GM23338 (cell line): ENCODE results near the gene PRUNE2. TPM values are rescaled to one million over a fixed set of nuclear protein-coding genes. Genes with fewer than 3 reads are reported as not detected.

Source experiments
- CTCF ChIP-seq, 2 experiments: fragments of 200-600 bp in 1 of 2; sonication (generic) in 1 of 2; conservative IDR thresholded peaks; 2 replicates each; pipeline versions ENCODE4 v1.5.1 to v1.6.1; 2016 to 2017; ENCODE audit warnings: antibody characterized with exemption in 2 of 2, low read depth in 2 of 2, mild to moderate bottlenecking in 2 of 2, moderate library complexity in 1 of 2
- ETS1 ChIP-seq: IDR thresholded peaks from 2 replicates; pipeline ENCODE4 v1.6.1; 2016; ENCODE audit warnings: antibody characterized with exemption
- EZH2phosphoT487 ChIP-seq: fragments of 200-600 bp; sonication (generic); IDR thresholded peaks from one replicate; pipeline ENCODE4 v1.8.1; 2018; ENCODE audit warnings: antibody characterized with exemption; ENCODE audit not compliant: unreplicated experiment
- polyA plus RNA-seq: library from polyadenylated mRNA; unstranded; fragments of >200 nt; fragmentation: Nextera tagmentation; extraction: Ambion mirVana; gene quantifications from 2 replicates; pipeline ENCODE4 v1.2.1, GENCODE V29; 2016
- total RNA-seq: library from RNA; depleted of rRNA; stranded (reverse); fragments of >200 nt; shearing (Covaris generic); gene quantifications from 2 replicates; pipeline ENCODE4 v1.2.3, GENCODE V29; 2014
- TF ChIP-seq, protein P1 (sequence below): fragments of 250-450 bp; sonication (Bioruptor Pico); IDR thresholded peaks from 2 replicates; pipeline ENCODE4 v1.5.0; 2020; ENCODE audit warnings: mild to moderate bottlenecking, moderate library complexity
- TF ChIP-seq, protein P2 (sequence below): IDR thresholded peaks from one replicate; pipeline ENCODE4 v1.6.1; 2018; ENCODE audit warnings: antibody characterized with exemption; ENCODE audit not compliant: unreplicated experiment

Gene PRUNE2
- total and polyA plus RNA-seq, 2 experiments from 2014 or later: 10.6 to 26.5 TPM

DNA sequence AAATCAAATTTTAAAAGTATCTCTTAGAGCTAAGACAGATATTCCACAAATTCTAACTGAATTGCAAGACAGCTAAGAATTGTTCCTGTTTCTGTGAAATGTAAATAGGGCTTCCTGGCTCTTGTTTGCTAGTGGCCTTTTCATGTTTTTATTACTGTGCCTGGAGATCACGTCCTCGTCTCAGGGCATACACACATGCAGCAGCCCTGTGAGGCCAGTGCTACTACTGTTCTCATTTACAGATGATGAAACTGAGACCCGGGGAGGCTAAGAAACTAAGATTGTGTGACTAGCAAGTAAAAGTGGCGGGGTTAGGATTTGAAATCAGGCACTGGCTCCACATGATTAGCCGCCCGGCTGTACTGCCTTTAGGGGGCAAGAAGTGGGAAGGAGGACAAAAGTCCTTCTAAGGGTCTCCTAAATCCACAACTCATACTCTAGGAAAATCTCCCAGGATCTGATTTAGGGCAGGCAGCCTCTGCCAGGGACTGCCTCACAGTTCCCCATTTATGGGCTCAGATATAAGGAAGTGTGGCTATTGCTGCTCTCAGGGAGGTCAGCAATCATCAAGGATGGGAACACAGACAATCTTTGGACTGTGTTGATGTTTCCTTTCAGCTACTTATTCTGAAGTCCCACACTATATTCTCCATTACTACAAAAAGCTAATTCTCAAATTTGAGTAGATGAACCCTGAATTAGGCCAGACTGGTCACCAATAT, 7.9 kb downstream of the PRUNE2 start (continued):
- TF ChIP-seq, protein P1, sequence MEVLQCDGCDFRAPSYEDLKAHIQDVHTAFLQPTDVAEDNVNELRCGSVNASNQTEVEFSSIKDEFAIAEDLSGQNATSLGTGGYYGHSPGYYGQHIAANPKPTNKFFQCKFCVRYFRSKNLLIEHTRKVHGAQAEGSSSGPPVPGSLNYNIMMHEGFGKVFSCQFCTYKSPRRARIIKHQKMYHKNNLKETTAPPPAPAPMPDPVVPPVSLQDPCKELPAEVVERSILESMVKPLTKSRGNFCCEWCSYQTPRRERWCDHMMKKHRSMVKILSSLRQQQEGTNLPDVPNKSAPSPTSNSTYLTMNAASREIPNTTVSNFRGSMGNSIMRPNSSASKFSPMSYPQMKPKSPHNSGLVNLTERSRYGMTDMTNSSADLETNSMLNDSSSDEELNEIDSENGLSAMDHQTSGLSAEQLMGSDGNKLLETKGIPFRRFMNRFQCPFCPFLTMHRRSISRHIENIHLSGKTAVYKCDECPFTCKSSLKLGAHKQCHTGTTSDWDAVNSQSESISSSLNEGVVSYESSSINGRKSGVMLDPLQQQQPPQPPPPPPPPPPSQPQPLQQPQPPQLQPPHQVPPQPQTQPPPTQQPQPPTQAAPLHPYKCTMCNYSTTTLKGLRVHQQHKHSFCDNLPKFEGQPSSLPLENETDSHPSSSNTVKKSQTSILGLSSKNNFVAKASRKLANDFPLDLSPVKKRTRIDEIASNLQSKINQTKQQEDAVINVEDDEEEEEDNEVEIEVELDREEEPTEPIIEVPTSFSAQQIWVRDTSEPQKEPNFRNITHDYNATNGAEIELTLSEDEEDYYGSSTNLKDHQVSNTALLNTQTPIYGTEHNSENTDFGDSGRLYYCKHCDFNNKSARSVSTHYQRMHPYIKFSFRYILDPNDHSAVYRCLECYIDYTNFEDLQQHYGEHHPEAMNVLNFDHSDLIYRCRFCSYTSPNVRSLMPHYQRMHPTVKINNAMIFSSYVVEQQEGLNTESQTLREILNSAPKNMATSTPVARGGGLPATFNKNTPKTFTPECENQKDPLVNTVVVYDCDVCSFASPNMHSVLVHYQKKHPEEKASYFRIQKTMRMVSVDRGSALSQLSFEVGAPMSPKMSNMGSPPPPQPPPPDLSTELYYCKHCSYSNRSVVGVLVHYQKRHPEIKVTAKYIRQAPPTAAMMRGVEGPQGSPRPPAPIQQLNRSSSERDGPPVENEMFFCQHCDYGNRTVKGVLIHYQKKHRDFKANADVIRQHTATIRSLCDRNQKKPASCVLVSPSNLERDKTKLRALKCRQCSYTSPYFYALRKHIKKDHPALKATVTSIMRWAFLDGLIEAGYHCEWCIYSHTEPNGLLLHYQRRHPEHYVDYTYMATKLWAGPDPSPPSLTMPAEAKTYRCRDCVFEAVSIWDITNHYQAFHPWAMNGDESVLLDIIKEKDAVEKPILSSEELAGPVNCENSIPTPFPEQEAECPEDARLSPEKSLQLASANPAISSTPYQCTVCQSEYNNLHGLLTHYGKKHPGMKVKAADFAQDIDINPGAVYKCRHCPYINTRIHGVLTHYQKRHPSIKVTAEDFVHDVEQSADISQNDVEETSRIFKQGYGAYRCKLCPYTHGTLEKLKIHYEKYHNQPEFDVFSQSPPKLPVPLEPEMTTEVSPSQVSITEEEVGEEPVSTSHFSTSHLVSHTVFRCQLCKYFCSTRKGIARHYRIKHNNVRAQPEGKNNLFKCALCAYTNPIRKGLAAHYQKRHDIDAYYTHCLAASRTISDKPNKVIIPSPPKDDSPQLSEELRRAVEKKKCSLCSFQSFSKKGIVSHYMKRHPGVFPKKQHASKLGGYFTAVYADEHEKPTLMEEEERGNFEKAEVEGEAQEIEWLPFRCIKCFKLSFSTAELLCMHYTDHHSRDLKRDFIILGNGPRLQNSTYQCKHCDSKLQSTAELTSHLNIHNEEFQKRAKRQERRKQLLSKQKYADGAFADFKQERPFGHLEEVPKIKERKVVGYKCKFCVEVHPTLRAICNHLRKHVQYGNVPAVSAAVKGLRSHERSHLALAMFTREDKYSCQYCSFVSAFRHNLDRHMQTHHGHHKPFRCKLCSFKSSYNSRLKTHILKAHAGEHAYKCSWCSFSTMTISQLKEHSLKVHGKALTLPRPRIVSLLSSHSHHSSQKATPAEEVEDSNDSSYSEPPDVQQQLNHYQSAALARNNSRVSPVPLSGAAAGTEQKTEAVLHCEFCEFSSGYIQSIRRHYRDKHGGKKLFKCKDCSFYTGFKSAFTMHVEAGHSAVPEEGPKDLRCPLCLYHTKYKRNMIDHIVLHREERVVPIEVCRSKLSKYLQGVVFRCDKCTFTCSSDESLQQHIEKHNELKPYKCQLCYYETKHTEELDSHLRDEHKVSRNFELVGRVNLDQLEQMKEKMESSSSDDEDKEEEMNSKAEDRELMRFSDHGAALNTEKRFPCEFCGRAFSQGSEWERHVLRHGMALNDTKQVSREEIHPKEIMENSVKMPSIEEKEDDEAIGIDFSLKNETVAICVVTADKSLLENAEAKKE (CRISPR knock-in tag): no peak
- TF ChIP-seq EZH2phosphoT487 (no peak), ETS1 (no peak), CTCF (conservative IDR thresholded peaks at IDR 0.05; ENCODE audit: low read depth in 2 of 2) (no peak)
- TF ChIP-seq, protein P2, sequence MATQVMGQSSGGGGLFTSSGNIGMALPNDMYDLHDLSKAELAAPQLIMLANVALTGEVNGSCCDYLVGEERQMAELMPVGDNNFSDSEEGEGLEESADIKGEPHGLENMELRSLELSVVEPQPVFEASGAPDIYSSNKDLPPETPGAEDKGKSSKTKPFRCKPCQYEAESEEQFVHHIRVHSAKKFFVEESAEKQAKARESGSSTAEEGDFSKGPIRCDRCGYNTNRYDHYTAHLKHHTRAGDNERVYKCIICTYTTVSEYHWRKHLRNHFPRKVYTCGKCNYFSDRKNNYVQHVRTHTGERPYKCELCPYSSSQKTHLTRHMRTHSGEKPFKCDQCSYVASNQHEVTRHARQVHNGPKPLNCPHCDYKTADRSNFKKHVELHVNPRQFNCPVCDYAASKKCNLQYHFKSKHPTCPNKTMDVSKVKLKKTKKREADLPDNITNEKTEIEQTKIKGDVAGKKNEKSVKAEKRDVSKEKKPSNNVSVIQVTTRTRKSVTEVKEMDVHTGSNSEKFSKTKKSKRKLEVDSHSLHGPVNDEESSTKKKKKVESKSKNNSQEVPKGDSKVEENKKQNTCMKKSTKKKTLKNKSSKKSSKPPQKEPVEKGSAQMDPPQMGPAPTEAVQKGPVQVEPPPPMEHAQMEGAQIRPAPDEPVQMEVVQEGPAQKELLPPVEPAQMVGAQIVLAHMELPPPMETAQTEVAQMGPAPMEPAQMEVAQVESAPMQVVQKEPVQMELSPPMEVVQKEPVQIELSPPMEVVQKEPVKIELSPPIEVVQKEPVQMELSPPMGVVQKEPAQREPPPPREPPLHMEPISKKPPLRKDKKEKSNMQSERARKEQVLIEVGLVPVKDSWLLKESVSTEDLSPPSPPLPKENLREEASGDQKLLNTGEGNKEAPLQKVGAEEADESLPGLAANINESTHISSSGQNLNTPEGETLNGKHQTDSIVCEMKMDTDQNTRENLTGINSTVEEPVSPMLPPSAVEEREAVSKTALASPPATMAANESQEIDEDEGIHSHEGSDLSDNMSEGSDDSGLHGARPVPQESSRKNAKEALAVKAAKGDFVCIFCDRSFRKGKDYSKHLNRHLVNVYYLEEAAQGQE: no peak
